Erythroblast (primary cell): Measurements from ENCODE around the gene MRPL37.

Source experiments
- GATA1 ChIP-seq: IDR thresholded peaks from 2 replicates; pipeline ENCODE4 v1.6.1; 2011; ENCODE audit warnings: low read depth, mild to moderate bottlenecking, control low read depth, low read length, moderate library complexity
- POLR2A ChIP-seq: IDR thresholded peaks from 2 replicates; pipeline ENCODE4 v1.6.1; 2011; ENCODE audit warnings: mild to moderate bottlenecking, low read length

DNA sequence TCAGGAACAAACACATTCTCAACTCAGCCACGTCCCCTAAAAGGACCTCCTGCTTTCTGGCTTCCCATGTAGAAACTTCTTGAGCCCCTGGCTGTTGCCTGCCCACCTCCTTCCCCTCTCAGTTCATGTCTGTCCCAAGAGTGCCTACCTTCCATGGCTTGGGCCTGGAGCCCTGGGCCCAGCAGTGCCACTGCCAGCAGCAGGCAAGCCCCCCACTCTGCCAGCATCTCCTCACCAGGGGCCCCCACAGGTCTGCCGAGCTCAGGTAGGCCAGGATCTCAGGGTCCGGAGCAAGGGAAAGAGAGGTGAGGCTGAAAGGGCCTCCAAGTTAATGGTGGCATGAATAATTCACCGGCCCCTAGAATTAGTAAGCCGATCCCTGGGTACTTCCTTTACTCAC, 47.3 kb upstream of the MRPL37 start, which contains the start of gene CDCP2:
- TF ChIP-seq POLR2A (no peak), GATA1 (no peak)
